H9 (cell line): ENCODE measurements around the gene NDUFV2. TPM values are rescaled to one million over a fixed set of nuclear protein-coding genes. Genes with fewer than 3 reads are reported as not detected.

Experiments
- DNase-seq: peaks from one replicate; pipeline ENCODE4 v3.0.0-alpha.2; 2017
- H2AFZ ChIP-seq: one replicate; pipeline ENCODE4 v1.6.1; 2013; ENCODE audit warnings: mild to moderate bottlenecking, low read length, control low read depth, moderate library complexity
- H2AK5ac ChIP-seq: 2 replicates; pipeline ENCODE4 v1.6.1; 2013; ENCODE audit warnings: low read length, control low read depth, mixed read lengths; ENCODE audit not compliant: insufficient read length
- H2BK120ac ChIP-seq: one replicate; pipeline ENCODE4 v1.6.1; 2013; ENCODE audit warnings: low read depth, mild to moderate bottlenecking, low read length, control low read depth, inconsistent platforms; ENCODE audit not compliant: poor library complexity, severe bottlenecking
- H2BK12ac ChIP-seq: 2 replicates; pipeline ENCODE4 v1.6.1; 2013; ENCODE audit warnings: low read length, control low read depth, mixed read lengths, low read depth; ENCODE audit not compliant: insufficient read length
- H2BK15ac ChIP-seq: 2 replicates; pipeline ENCODE4 v1.6.1; 2013; ENCODE audit warnings: low read depth, low read length, control low read depth
- H2BK20ac ChIP-seq: one replicate; pipeline ENCODE4 v1.6.1; 2013; ENCODE audit warnings: low read depth, mild to moderate bottlenecking, low read length, control low read depth, inconsistent platforms; ENCODE audit not compliant: poor library complexity, severe bottlenecking
- H2BK5ac ChIP-seq: 2 replicates; pipeline ENCODE4 v1.6.1; 2013; ENCODE audit warnings: low read length, control low read depth, mixed read lengths; ENCODE audit not compliant: insufficient read length
- H3K14ac ChIP-seq: 2 replicates; pipeline ENCODE4 v1.6.1; 2013; ENCODE audit warnings: low read length, control low read depth; ENCODE audit not compliant: insufficient read depth
- H3K18ac ChIP-seq: 2 replicates; pipeline ENCODE4 v1.6.1; 2013; ENCODE audit warnings: low read depth, mild to moderate bottlenecking, mixed read lengths, low read length, control low read depth; ENCODE audit not compliant: insufficient read length
- H3K23ac ChIP-seq: 2 replicates; pipeline ENCODE4 v1.6.1; 2013; ENCODE audit warnings: low read length, control low read depth, mixed read lengths, low read depth; ENCODE audit not compliant: insufficient read length
- H3K23me2 ChIP-seq: 2 replicates; pipeline ENCODE4 v1.6.1; 2013; ENCODE audit warnings: low read depth, mild to moderate bottlenecking, mixed read lengths, low read length, control low read depth; ENCODE audit not compliant: insufficient read length, poor library complexity, severe bottlenecking
- H3K27ac ChIP-seq: 2 replicates; pipeline ENCODE4 v1.5.1; 2013; ENCODE audit warnings: low read length, control low read depth, mixed read lengths, low read depth; ENCODE audit not compliant: insufficient read length
- H3K27me3 ChIP-seq: 2 replicates; pipeline ENCODE4 v1.6.1; 2013; ENCODE audit warnings: low read length, control low read depth, inconsistent platforms; ENCODE audit not compliant: insufficient read depth
- H3K4ac ChIP-seq: 2 replicates; pipeline ENCODE4 v1.6.1; 2013; ENCODE audit warnings: low read depth, mild to moderate bottlenecking, control low read depth, inconsistent platforms, low read length, moderate library complexity
- H3K4me1 ChIP-seq: 2 replicates; pipeline ENCODE4 v1.6.1; 2013; ENCODE audit warnings: low read length, control low read depth, inconsistent platforms; ENCODE audit not compliant: insufficient read depth
- H3K4me2 ChIP-seq: 2 replicates; pipeline ENCODE4 v1.6.1; 2013; ENCODE audit warnings: low read length, control low read depth, mixed read lengths; ENCODE audit not compliant: insufficient read length, insufficient read depth
- H3K56ac ChIP-seq: 2 replicates; pipeline ENCODE4 v1.6.1; 2013; ENCODE audit warnings: low read depth, mild to moderate bottlenecking, mixed read lengths, low read length, control low read depth; ENCODE audit not compliant: insufficient read length
- H3K79me1 ChIP-seq: 2 replicates; pipeline ENCODE4 v1.6.1; 2013; ENCODE audit warnings: low read depth, mild to moderate bottlenecking, moderate library complexity, low read length, control low read depth, inconsistent platforms; ENCODE audit not compliant: insufficient read depth, poor library complexity, severe bottlenecking
- H3K79me2 ChIP-seq: 2 replicates; pipeline ENCODE4 v1.6.1; 2013; ENCODE audit warnings: low read length, control low read depth, inconsistent platforms; ENCODE audit not compliant: insufficient read depth
- H3K9ac ChIP-seq: 2 replicates; pipeline ENCODE4 v1.6.1; 2013; ENCODE audit warnings: low read length, control low read depth, mixed read lengths; ENCODE audit not compliant: insufficient read length; ENCODE audit errors: extremely low read depth
- H3K9me3 ChIP-seq: one replicate; pipeline ENCODE4 v1.6.1; 2013; ENCODE audit warnings: low read depth, low read length, inconsistent platforms; ENCODE audit not compliant: control insufficient read depth
- H3T11ph ChIP-seq: one replicate; pipeline ENCODE4 v1.6.1; 2013; ENCODE audit warnings: mild to moderate bottlenecking, low read length, control low read depth, inconsistent platforms
- H4K20me1 ChIP-seq: one replicate; pipeline ENCODE4 v1.6.1; 2013; ENCODE audit not compliant: control insufficient read depth, insufficient read length, insufficient read depth
- H4K5ac ChIP-seq: 2 replicates; pipeline ENCODE4 v1.6.1; 2013; ENCODE audit warnings: low read depth, mild to moderate bottlenecking, mixed read lengths, low read length, control low read depth; ENCODE audit not compliant: insufficient read length
- H4K8ac ChIP-seq: replicated peaks from 2 replicates; pipeline ENCODE4 v1.6.1; 2013; ENCODE audit warnings: low read length, control low read depth, mixed read lengths, low read depth; ENCODE audit not compliant: insufficient read length
- H4K91ac ChIP-seq: 2 replicates; pipeline ENCODE4 v1.6.1; 2013; ENCODE audit warnings: low read depth, mild to moderate bottlenecking, moderate library complexity, mixed read lengths, low read length, control low read depth; ENCODE audit not compliant: insufficient read length
- H3K27ac Mint-ChIP-seq, 3 experiments: 2 replicates in 2 of 3; 3 replicates in 1 of 3; pipeline ENCODE4 v1.8.0; 2020 to 2021; ENCODE audit warnings: mixed read lengths in 3 of 3, mild to moderate bottlenecking in 1 of 3, moderate library complexity in 1 of 3
- H3K27me3 Mint-ChIP-seq: 2 replicates; pipeline ENCODE4 v1.8.0; 2021; ENCODE audit warnings: low read depth, mild to moderate bottlenecking, moderate library complexity, mixed read lengths
- H3K36me3 Mint-ChIP-seq, 3 experiments: 2 replicates in 2 of 3; 3 replicates in 1 of 3; pipeline ENCODE4 v1.8.0; 2020 to 2021; ENCODE audit warnings: low read depth in 3 of 3, mixed read lengths in 3 of 3; ENCODE audit not compliant: insufficient read depth in 1 of 3
- H3K4me1 Mint-ChIP-seq, 2 experiments: 2 replicates each; pipeline ENCODE4 v1.8.0; 2020; ENCODE audit warnings: mixed read lengths in 2 of 2
- H3K4me3 Mint-ChIP-seq, 2 experiments: 2 replicates in 1 of 2; 3 replicates in 1 of 2; pipeline ENCODE4 v1.8.0; 2020 to 2021; ENCODE audit warnings: mild to moderate bottlenecking in 2 of 2, mixed read lengths in 2 of 2, moderate library complexity in 1 of 2
- H3K9me3 Mint-ChIP-seq, 2 experiments: 2 replicates in 1 of 2; 3 replicates in 1 of 2; pipeline ENCODE4 v1.8.0; 2020; ENCODE audit warnings: mild to moderate bottlenecking in 2 of 2, mixed read lengths in 2 of 2, moderate library complexity in 1 of 2
- WGBS: extraction: QIAGEN DNeasy Blood & Tissue Kit; methylation state at CpG from one replicate; pipeline ENCODE4 v1.1.7; 2013; ENCODE audit warnings: missing lambda C conversion rate, low lambda C conversion rate, mixed read lengths; ENCODE audit not compliant: insufficient read length; ENCODE audit errors: extremely low coverage; 5-methylcytosine and 5-hydroxymethylcytosine counted together
- total RNA-seq: library from RNA; stranded (reverse); gene quantifications from 2 replicates; pipeline ENCODE4 v1.2.1, GENCODE V29; 2021
- TF ChIP-seq, protein P1 (sequence below): fragments of 200-600 bp; sonication (generic); conservative IDR thresholded peaks from 3 replicates; pipeline ENCODE4 v1.8.0; 2021; ENCODE audit warnings: antibody characterized with exemption, mild to moderate bottlenecking

NDUFV2 gene
- total RNA-seq, 1 experiment from 2014 or later: 206 TPM

DNA sequence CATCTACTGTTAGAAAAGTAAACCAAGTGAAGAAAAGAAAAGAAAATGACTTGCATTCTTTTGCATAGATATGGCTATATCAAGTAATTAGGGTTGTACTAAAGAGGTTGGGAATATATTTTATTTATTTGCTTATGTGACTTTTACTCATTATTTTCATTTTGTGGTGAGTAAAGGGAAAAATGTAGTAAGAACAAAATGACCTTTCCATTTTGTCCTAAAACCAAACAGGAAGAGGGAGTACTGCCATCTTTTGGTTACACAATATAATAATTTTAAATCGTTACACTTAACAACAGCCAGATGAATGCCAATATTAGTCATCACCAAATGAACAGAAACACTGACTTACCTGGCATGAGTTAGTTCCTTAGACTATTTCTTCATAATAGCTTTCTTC lies 47.3 kb upstream of the NDUFV2 start:
- Histone ChIP-seq H3K23me2 (no peaks in the 10 kb centered on the region), H4K20me1 (no peaks in the 10 kb centered on the region), H2BK15ac (no peak overlapping the region), H3K4me2 (no peak overlapping the region), H3T11ph (no peak overlapping the region), H2BK5ac (no peak overlapping the region), H3K23ac (no peak overlapping the region), H4K8ac (no peak overlapping the region), H3K9me3 (no peaks in the 10 kb centered on the region), H2AK5ac (no peak overlapping the region), H3K27me3 (no peaks in the 10 kb centered on the region), H3K79me1 (no peaks in the 10 kb centered on the region), H3K4ac (no peak overlapping the region), H3K9ac (no peak overlapping the region), H3K79me2 (no peaks in the 10 kb centered on the region), H4K5ac (no peak overlapping the region), H3K56ac (no peak overlapping the region), H3K27ac (no peak overlapping the region), H2BK12ac (no peak overlapping the region), H2BK120ac (no peak overlapping the region), H3K4me1 (no peaks in the 10 kb centered on the region), H3K14ac (no peak overlapping the region), H2AFZ (no peak overlapping the region), H2BK20ac (no peak overlapping the region), H3K18ac (no peak overlapping the region), H4K91ac (no peak overlapping the region)
- H3K27ac Mint-ChIP-seq: no peak overlapping the region
- no peak for DNase-seq
- H3K4me1 Mint-ChIP-seq: no peaks in the 10 kb centered on the region
- H3K9me3 Mint-ChIP-seq: peaks cover 27 to 29% of the 10 kb centered on the region in 2 experiments
- no CpG with 5 or more reads among the region's 1 CpG for WGBS
- no peaks in the 10 kb centered on the region for H3K27me3 Mint-ChIP-seq
- peaks cover 13 to 25% (median 16%) of the 10 kb centered on the region in 3 experiments for H3K36me3 Mint-ChIP-seq
- H3K4me3 Mint-ChIP-seq: no peak overlapping the region
- TF ChIP-seq, protein P1, sequence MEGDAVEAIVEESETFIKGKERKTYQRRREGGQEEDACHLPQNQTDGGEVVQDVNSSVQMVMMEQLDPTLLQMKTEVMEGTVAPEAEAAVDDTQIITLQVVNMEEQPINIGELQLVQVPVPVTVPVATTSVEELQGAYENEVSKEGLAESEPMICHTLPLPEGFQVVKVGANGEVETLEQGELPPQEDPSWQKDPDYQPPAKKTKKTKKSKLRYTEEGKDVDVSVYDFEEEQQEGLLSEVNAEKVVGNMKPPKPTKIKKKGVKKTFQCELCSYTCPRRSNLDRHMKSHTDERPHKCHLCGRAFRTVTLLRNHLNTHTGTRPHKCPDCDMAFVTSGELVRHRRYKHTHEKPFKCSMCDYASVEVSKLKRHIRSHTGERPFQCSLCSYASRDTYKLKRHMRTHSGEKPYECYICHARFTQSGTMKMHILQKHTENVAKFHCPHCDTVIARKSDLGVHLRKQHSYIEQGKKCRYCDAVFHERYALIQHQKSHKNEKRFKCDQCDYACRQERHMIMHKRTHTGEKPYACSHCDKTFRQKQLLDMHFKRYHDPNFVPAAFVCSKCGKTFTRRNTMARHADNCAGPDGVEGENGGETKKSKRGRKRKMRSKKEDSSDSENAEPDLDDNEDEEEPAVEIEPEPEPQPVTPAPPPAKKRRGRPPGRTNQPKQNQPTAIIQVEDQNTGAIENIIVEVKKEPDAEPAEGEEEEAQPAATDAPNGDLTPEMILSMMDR: 0 out of 3 replicates have a peak, but pooled peaks have one; percentile 11
